CD4-positive, alpha-beta T cell (primary cell): Measurements from ENCODE around the gene ASB5. TPM values are rescaled to one million over a fixed set of nuclear protein-coding genes. Genes with fewer than 3 reads are reported as not detected.

Source experiments
- ATAC-seq: fragments of 200-7000 bp; cut with Tn5 transposase; one replicate; pipeline ENCODE4 v1.10.0; 2022; ENCODE audit warnings: mild to moderate bottlenecking; ENCODE audit not compliant: poor library complexity
- CTCF ChIA-PET: fragments of 350-600 bp; sonication (Branson Sonifier 250); formaldehyde crosslinking; loops from one replicate; lab custom pipeline; 2021; ENCODE audit warnings: antibody characterized with exemption, inconsistent platforms; lab: Charles Lee
- POLR2A ChIA-PET: fragments of 350-600 bp; sonication (Branson Sonifier 250); formaldehyde crosslinking; loops from one replicate; lab custom pipeline; 2021; ENCODE audit warnings: antibody characterized with exemption, inconsistent platforms; lab: Charles Lee
- DNase-seq, 14 experiments: peaks; one replicate each; pipeline ENCODE4 v3.0.0-alpha.2; 2013 to 2020; ENCODE audit warnings: mixed read lengths in 2 of 14
- H3K27ac ChIP-seq, 2 donors: one replicate each; pipeline versions ENCODE4 v1.5.1 to v1.7.0; 2013; ENCODE audit warnings: low read length in 2 of 2, low read depth in 1 of 2, mild to moderate bottlenecking in 1 of 2
- H3K27me3 ChIP-seq, 2 experiments: 1 replicate in 1 of 2; 2 replicates in 1 of 2; pipeline versions ENCODE4 v1.6.1 to v1.7.0; 2013; ENCODE audit warnings: low read length in 2 of 2, control low read depth in 1 of 2, mild to moderate bottlenecking in 1 of 2, moderate library complexity in 1 of 2; ENCODE audit not compliant: insufficient read depth in 2 of 2, control insufficient read depth in 1 of 2
- H3K36me3 ChIP-seq: one replicate; pipeline ENCODE4 v1.6.1; 2013; ENCODE audit warnings: low read length, control low read depth; ENCODE audit not compliant: insufficient read depth
- H3K4me1 ChIP-seq: one replicate; pipeline ENCODE4 v1.6.1; 2013; ENCODE audit warnings: low read length, control low read depth; ENCODE audit not compliant: insufficient read depth
- H3K4me3 ChIP-seq: one replicate; pipeline ENCODE4 v1.5.1; 2013; ENCODE audit warnings: mild to moderate bottlenecking, low read length, moderate library complexity
- H3K9me3 ChIP-seq, 2 experiments: 1 replicate in 1 of 2; 2 replicates in 1 of 2; pipeline versions ENCODE4 v1.6.1 to v1.7.0; 2013; ENCODE audit warnings: low read length in 2 of 2, mild to moderate bottlenecking in 2 of 2, control low read depth in 1 of 2, moderate library complexity in 1 of 2; ENCODE audit not compliant: control insufficient read depth in 1 of 2, insufficient read depth in 1 of 2
- H3K27ac Mint-ChIP-seq: one replicate; pipeline ENCODE4 v1.8.0; 2020; ENCODE audit warnings: mixed read lengths
- H3K27me3 Mint-ChIP-seq: one replicate; pipeline ENCODE4 v1.8.0; 2021; ENCODE audit warnings: mixed read lengths
- H3K36me3 Mint-ChIP-seq: one replicate; pipeline ENCODE4 v1.8.0; 2021; ENCODE audit warnings: low read depth, mixed read lengths
- H3K4me1 Mint-ChIP-seq: one replicate; pipeline ENCODE4 v1.8.0; 2021; ENCODE audit warnings: low read depth, mixed read lengths
- H3K4me3 Mint-ChIP-seq: one replicate; pipeline ENCODE4 v1.8.0; 2020; ENCODE audit warnings: mild to moderate bottlenecking, mixed read lengths
- H3K9me3 Mint-ChIP-seq: one replicate; pipeline ENCODE4 v1.8.0; 2020; ENCODE audit warnings: mixed read lengths
- CTCF ChIP-seq: fragments of 200-600 bp; IDR thresholded peaks from one replicate; pipeline ENCODE4 v1.8.0; 2022; ENCODE audit warnings: antibody characterized with exemption, mild to moderate bottlenecking
- intact Hi-C, 2 experiments: fragments of 100-400 bp; cut with DNase I in 1 of 2; cut with micrococcal nuclease in 1 of 2; formaldehyde crosslinking; loops; one replicate each; pipeline versions ENCODE4 v1.15.1 to v1.9.0; 2023 to 2025; cut with DNase I, micrococcal nuclease
- total RNA-seq, 174 experiments: library from RNA in 2 of 174; stranded (reverse) in 2 of 174; gene quantifications; one replicate each; pipeline ENCODE4 v1.2.3 and lab custom pipeline; 2021 to 2026

The ASB5 gene
- total RNA-seq, 2 experiments from 2014 or later: not detected

- Histone ChIP-seq H3K27me3 (no peaks in the 10 kb centered on the region), H3K36me3 (no peaks in the 10 kb centered on the region), H3K4me1 (no peaks in the 10 kb centered on the region), H3K4me3 (no peak overlapping the region), H3K27ac (no peak overlapping the region), H3K9me3 (no peaks in the 10 kb centered on the region)
- TF ChIP-seq CTCF: no peak
- no peak overlapping the region for H3K27ac Mint-ChIP-seq
- CTCF ChIA-PET: no interaction called here
- POLR2A ChIA-PET: no interaction called here
- H3K4me3 Mint-ChIP-seq: no peak overlapping the region
- peaks cover 29% of the 10 kb centered on the region for H3K27me3 Mint-ChIP-seq
- no peaks in the 10 kb centered on the region for H3K9me3 Mint-ChIP-seq
- intact Hi-C loops: no loop called here
- no peaks in the 10 kb centered on the region for H3K36me3 Mint-ChIP-seq
- ATAC-seq: no peak
- H3K4me1 Mint-ChIP-seq: no peaks in the 10 kb centered on the region
- no peak for DNase-seq
These were observed 38.2 kb downstream of the ASB5 start for GRCh38 chr4:176230836-176231235.

GRCh38 chr4:176229645-176230044, 39.4 kb downstream of the ASB5 start:
- Mint-ChIP-seq H3K36me3 (no peaks in the 10 kb centered on the region), H3K27ac (no peak overlapping the region), H3K9me3 (no peaks in the 10 kb centered on the region), H3K4me1 (no peaks in the 10 kb centered on the region), H3K27me3 (peaks cover 26% of the 10 kb centered on the region), H3K4me3 (no peak overlapping the region)
- Histone ChIP-seq H3K4me1 (no peaks in the 10 kb centered on the region), H3K9me3 (no peaks in the 10 kb centered on the region), H3K36me3 (no peaks in the 10 kb centered on the region), H3K4me3 (no peak overlapping the region), H3K27me3 (no peaks in the 10 kb centered on the region), H3K27ac (no peak overlapping the region)
- DNase-seq (no peak), ATAC-seq (no peak)
- no peak for TF ChIP-seq CTCF
- intact Hi-C loops: no loop called here
- CTCF ChIA-PET: interaction anchor here (1.2 kb wide), 1 partner anchor 12 kb away, joined by 4 read pairs; no protein-coding TSS in a partner anchor
- POLR2A ChIA-PET: no interaction called here

GRCh38 chr4:176226736-176227135, 42.3 kb downstream of the ASB5 start:
- DNase-seq (no peak), ATAC-seq (no peak)
- Mint-ChIP-seq H3K4me1 (no peaks in the 10 kb centered on the region), H3K9me3 (no peaks in the 10 kb centered on the region), H3K27me3 (peaks cover 16% of the 10 kb centered on the region), H3K4me3 (no peak overlapping the region), H3K27ac (no peak overlapping the region), H3K36me3 (no peaks in the 10 kb centered on the region)
- ChIA-PET POLR2A (no interaction called here), CTCF (no interaction called here)
- H3K36me3 ChIP-seq: no peaks in the 10 kb centered on the region
- intact Hi-C loops: no loop called here
- H3K9me3 ChIP-seq: no peaks in the 10 kb centered on the region
- H3K4me1 ChIP-seq: no peaks in the 10 kb centered on the region
- no peak for TF ChIP-seq CTCF
- no peak overlapping the region for H3K27ac ChIP-seq
- H3K4me3 ChIP-seq: no peak overlapping the region
- no peaks in the 10 kb centered on the region for H3K27me3 ChIP-seq
